HTERT RPE-1 (cell line): ENCODE data around the gene CDH6.

Source experiments
- in situ Hi-C: fragments of 300-500 bp; cut with MboI; formaldehyde crosslinking; loops from 4 replicates; pipeline ENCODE4 v1.14.3; 2020; ENCODE audit warnings: low sequenced_read_pairs

CDH6 gene

GRCh38 chr5:31196309-31196708 lies 2.8 kb downstream of the CDH6 start:
- in situ Hi-C loops, result no loop called here

- in situ Hi-C loops, result no loop called here
These were observed 3.7 kb downstream of the CDH6 start for GRCh38 chr5:31197183-31197582.

- in situ Hi-C loops, result no loop called here
These were observed 11.5 kb downstream of the CDH6 start for GRCh38 chr5:31204958-31205357.

- in situ Hi-C loops, result no loop called here
These were observed 14.6 kb downstream of the CDH6 start for GRCh38 chr5:31208043-31208442.

DNA sequence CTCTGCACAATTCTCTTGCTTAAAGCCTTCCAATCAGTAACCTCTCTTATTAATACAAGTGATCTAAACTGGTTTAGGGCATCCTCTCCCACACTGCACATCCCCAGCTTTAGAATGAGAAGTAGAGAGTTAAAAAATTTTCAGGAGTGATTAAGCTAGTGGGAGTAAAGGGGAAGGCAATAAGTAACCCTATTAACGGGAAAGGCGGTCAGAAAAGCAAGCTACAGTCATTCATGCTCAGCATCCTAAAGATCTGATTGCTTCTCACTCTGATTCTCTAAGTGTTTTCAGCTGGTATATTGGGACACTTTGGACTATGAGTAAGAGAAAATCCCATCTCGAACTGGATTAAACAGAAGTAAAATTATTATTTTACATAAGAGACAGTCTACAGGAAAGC lies 15.8 kb downstream of the CDH6 start:
- in situ Hi-C loops, result no loop called here

- in situ Hi-C loops, result no loop called here
These were observed 17.6 kb downstream of the CDH6 start for GRCh38 chr5:31211098-31211497.

- in situ Hi-C loops, result no loop called here
These were observed 19.8 kb downstream of the CDH6 start for GRCh38 chr5:31213257-31213656.

DNA sequence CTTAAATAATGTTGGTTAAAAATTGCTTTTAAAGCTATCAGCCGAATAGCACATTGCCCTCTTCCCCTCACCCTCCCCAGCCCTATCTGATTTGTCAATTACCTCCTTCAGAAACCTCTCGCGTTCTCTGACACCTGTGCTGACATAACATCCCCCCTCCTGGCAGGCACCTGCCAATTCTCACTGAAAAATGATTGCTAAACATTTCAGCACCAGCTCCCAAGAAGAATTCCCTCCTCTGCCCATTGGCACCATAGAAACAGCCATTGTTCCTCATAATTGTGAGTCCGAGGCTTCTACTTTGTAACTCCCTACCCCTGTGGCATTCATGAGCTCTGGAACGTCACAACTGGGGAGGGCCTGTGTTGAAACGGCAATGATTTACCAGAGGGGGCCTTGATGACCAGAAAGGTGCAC lies 20.2 kb downstream of the CDH6 start:
- in situ Hi-C loops, result no loop called here

DNA sequence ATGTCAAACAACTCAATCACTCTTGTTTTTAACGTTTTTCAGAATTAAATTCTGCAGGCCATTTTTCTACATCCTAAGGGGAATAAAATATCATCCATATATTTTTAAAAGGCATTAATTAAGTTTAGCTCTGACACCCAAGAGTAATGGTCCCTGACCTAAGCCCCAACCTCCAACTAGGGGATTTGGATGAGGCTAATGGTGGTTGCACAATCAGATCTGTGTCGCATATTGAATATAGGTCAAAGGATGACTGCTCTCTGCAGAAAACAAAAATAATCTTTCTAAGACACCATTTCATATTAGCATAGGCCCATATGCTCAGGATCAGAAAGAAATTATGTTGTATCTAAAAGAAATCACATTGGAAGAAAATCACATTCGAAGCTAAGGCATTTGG lies 20.7 kb downstream of the CDH6 start:
- in situ Hi-C loops, result no loop called here

- in situ Hi-C loops, result no loop called here
These were observed 21.8 kb downstream of the CDH6 start for GRCh38 chr5:31215236-31215635.

GRCh38 chr5:31217446-31217845 lies 24.0 kb downstream of the CDH6 start:
- in situ Hi-C loops, result no loop called here

GRCh38 chr5:31218978-31219377 lies 25.5 kb downstream of the CDH6 start:
- in situ Hi-C loops, result no loop called here

DNA sequence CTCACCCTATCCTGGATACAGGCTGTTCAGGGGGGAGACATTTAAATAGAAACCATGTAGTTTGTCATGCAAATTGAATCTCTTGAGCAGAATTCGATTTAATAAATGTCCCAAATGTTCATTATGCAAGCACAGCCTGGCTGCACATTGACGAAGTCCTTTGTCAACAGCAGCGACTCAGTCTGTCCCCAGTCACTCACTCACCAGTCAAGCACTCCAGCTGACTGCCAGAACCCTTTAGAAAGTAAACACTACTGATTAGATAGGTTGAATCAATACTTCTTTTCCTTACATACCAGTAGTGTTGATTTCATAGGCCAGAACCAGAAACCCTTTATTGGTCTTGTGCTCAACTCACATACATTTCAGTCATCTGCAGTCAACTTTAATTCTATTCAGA lies 27.5 kb downstream of the CDH6 start:
- in situ Hi-C loops, result no loop called here

DNA sequence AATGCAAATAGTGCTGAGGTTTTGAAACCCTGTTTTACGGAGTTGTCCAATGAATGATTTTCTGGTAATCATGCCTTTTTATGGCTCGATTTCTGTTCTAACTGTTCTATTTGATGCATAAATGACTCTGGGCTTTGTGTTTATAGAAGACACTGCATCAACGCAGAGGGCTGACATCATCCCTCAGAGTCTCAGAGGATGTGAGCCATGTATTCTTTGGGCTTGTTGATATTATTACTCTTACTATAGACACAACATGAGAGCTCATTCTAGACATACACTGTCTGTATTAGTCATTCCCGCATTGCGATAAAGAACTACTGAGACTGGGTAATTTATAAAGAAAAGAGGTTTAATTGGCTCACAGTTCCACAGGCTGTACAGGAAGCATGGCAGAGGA lies 31.6 kb downstream of the CDH6 start:
- in situ Hi-C loops, result no loop called here

DNA sequence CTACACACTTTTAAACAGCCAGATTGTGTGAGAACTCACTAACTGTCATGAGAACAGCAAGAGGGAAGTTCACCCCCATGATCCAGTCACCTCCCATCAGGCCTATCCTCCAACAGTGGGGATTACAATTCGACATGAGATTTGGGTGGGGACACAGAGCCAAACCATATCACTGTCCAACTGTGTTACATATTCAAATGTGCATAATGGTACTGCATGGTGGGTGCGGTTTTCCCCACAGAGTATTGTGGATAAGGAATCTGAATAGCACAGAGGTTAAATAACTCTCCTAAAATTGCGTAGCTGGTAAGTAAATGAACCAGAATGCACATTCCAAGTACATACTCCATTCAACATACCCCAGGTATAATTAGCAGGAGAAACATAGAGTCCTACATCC lies 32.1 kb downstream of the CDH6 start:
- in situ Hi-C loops, result no loop called here

DNA sequence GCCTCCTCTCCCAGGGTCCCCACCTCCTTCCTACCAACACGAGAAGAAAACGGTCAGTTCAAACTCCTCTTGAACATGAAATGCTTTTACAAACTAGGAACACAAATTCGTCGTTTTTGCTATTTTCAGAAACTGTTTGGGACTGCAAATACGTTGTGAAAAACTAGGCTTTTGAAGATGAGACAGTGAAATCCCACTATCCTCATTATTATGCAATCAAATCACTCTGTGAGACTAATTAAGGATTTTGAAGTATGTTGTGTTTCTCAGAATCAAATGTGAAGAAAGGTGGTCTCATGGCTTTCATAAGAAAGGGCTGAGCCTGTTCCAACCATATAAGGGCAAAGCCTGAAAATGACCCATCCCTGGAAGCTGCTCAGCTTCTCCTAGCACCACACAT lies 33.2 kb downstream of the CDH6 start:
- in situ Hi-C loops, result no loop called here

- in situ Hi-C loops, result no loop called here
These were observed 35.8 kb downstream of the CDH6 start for GRCh38 chr5:31229266-31229665.

DNA sequence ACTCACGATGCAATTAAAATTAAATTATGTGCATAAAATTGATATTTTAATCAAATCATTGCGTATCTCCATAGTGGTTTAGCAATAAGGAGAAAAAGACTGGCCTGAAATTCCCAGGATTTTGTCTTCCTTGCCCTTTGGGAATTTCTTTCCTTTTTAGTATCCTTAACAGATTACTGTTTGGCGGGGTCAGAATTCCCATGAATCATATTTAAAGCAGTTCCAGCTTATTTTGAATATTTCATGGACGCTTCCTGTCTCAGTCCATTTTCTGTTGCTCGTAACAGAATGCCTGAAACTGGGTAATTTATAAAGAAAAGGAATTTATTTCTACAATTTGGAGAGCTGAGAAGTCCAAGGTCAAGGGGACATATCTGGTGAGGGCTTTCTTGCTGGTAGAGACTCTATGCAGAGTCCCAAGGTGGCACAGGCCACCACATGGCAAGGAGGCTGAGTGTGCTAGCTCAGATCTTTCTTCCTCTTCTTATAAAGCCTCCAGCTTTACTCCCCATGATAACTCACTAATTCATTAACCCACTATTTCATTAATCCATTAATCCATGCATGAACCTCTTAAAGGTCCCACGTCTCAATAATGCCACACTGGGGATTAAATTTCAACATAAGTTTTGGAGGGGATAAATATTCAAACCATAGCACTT lies 37.8 kb downstream of the CDH6 start:
- in situ Hi-C loops, result no loop called here

DNA sequence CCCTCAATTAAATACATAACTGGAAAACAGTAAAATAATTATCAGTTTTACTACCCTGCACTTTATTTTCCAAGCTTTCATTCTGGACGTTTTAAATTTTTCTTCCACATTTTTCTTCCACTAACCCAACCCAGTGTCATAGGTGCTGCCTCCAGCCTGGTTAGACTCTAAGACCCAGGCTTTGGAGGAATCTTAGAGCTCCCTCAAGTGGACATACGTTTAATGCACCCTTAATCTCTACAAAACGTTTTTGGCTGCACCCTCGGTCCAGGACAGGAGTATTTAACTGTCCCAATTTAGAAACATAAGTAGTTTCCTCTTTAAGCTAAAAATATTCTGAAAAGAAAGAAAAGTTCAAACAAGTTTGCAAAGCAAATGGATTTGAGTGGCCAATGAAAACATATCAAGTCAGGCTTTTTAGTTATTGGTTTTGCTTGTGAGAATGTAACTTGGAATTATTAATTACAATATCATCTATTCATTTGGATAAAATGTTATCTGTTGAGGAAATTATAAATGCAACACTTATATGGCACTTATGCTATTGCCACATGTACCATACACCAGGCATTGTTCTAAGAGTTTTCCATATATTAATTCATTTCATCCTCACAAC lies 38.9 kb downstream of the CDH6 start:
- in situ Hi-C loops, result no loop called here

DNA sequence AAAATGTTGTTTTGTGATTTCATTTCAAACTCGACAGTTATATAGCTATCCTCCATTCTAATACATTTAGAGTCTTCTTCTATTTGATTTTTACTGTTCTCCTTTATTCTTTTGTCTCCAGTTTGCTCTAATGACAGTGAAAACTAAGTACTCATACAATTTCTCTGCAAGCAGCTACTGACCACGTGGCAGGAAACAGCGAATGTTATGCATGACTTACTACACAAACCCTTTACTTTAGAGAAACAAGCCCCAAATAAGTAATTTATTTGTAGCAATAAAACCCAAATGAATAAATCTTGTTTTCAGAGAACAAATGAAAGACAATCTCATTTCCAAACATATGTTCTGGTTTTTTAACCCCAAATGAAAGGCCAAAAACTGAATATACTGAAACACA lies 41.9 kb downstream of the CDH6 start:
- in situ Hi-C loops, result no loop called here

DNA sequence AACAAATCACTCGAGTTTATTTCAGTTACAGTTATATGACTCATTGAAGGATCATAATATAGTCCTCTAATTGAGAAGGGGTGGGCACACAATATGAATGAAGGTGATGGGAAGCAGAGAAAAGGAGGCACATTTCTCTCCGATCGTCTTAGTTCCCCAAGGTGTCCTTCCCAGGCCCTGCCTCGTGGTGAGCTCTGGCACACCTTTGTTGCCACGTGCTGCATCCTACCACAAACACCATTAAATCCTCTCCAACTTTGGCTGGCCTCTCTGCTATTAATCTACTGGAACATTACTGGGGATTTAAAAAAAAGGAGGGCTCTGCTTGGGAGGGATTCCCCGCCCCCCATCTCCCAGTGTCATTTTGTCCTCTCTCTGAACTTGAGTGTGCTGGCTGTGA lies 42.9 kb downstream of the CDH6 start:
- in situ Hi-C loops, result no loop called here

DNA sequence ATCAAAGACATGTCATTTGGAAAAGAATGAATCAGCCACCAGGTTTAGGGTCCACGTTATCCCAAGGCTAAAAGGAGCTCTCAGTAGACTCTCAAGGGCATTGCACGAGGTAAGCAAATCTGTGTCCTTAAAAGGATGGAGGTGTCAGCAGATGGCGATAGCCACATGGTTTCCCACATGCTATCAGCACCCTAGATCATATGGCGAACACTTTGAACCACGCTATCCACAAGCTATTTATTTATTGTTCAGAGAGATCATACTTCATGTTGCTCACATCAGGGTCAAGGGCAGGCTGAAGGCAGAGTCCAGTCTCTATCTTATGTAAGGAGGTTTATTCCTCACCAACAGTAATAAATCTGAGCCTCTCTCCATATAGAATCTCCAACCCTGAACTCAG lies 43.7 kb downstream of the CDH6 start:
- in situ Hi-C loops, result no loop called here

DNA sequence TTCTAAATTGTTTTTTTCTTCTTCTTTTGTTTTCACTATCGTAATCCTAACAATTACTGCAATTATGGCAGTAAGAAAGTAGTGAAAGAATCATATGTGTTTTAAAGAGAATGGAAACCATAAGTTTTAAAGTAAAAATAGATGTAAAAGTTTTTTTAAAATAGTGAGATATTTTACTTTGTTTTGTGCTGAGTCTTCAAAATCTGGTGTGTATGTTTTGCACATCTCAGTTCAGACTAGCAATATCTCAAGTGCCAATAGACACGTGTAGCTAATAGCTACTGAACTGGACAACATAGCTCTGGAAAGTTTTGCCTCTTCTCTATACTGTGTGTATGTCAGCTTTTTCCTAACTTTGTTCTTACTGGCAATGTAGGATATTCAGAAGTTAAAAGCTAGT lies 45.0 kb downstream of the CDH6 start:
- in situ Hi-C loops, result no loop called here
